HG03139 (cell line): Measurements from ENCODE around the gene CDC34.

Source experiments
- ATAC-seq: cut with Tn5 transposase; IDR thresholded peaks from one replicate; pipeline ENCODE4 v1.9.1; 2021; ENCODE audit not compliant: unreplicated experiment

CDC34 gene

DNA sequence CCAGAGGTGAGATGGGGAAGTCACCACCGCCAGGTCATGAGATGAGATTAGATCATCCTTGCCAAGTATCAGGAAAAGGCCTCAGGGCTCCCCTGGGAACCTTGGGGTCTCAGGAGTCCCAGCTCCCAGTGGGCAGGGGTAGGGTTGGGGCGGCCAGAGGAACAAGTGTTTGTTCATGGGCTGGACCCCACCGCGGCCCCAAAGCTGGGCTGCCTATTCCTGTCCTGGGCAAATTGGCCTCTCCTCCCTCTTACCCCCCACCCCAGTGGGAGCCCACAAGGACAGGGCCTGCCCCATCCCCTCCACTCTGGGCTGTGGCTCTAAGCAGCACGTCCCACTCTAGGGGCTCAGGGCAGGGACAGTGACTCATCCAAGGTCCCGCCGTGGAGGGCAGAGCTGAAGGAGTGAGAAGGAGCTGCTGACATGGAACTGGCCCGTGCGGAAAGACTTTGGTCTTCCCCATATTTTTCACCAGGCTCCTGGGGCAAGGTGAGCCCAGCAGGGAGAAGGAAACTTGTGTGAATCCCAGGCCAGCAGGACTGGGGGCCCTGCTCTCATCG, 54.1 kb downstream of the CDC34 start:
- no peak for ATAC-seq

DNA sequence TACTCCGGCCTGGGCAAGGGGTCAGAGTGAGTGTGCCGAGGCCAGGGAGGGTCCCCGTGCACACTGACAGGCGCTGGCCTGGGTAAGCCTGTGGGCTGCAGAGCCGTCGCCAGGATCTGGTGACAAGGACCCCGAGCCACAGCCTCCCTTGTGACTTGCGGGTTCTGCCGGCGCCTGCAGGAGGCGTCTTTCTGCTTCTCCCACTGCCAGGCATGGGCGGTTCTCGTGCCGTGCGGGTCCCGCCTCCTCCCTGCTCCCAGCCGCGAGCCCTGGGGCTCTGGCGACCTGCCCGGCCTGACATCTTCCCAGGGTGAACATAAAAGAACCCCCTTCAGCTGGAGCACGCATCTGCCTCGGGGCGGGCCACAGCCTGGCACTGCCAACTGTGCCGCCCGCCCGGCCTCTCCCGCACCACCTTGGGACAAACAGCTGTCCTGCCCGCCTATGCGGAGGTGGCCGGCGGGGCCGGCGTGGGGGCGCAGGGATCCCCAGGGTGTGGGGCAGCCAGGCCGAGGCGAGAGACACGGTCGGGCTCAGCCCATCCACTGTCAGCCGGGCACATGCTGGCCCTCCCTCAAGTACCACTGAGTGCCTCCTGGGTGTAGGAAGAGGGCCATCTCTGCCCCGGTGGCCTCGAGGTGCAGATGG, 56.7 kb downstream of the CDC34 start:
- no peak for ATAC-seq

DNA sequence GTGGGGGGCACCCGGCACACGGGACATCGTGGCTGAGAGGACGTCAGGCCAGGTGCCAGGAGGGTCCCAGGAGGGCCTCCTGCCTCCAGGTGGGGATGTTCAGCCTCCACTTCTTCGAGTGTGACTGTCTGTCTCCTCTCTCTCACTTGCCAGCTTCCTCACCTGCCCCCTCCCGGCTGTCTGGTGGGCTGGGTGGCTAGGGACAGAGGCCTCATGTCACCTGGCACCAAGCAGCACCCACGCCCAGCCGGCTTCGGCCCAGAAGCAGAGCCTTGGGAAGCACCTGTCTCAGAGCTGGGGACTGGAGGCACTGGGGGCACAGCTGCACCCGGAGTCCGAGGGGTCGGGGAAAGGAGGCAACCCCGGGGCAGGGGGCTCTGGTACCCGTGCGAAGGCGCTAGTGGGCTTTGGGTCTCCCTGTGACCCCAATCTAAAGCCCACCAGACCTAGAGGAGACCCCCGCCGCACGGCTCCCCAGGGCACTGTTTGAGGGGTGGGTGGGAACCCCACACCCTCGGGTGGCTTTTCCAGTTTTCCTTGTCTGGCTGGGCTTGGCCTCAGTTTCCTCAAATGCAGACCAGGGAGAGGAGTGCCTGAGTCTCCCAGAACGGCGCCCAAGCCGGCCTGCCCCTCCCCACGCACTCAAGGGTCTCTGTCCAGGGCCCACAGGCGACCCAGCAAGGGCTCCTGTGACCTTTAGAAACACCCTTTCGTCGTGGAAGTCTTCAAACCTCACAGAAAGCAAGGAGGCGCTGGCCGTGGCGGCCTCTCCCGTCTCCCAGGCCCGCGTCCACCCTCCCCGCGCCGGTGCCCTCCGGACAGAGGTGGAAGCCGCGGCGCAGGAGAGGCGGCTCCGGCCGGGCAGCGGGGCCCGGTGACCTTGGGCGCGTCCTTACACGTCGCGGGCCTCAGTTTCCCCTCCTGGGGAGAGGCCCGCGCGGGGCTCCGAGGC, 57.5 kb downstream of the CDC34 start:
- ATAC-seq, result no peak

DNA sequence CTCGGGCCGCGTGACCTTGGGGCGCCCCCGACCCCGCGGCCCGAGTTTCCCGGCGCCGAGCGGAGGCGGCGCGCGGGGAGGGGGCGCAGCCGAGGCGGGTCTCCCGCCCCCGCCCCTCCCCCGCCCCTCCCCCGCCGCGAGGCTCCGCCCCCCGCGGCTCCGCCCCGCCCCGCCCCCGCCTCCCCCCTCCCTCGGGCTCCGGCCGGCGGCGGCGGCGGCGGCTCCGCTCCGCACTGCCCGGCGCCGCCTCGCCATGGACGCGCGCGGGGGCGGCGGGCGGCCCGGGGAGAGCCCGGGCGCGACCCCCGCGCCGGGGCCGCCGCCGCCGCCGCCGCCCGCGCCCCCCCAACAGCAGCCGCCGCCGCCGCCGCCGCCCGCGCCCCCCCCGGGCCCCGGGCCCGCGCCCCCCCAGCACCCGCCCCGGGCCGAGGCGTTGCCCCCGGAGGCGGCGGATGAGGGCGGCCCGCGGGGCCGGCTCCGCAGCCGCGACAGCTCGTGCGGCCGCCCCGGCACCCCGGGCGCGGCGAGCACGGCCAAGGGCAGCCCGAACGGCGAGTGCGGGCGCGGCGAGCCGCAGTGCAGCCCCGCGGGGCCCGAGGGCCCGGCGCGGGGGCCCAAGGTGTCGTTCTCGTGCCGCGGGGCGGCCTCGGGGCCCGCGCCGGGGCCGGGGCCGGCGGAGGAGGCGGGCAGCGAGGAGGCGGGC, 58.3 kb downstream of the CDC34 start, which contains the start of gene HCN2:
Gene HCN2 (plus strand): TSS at position 189 of the 703 bp plus-strand sequence. CDS start 65 bp downstream, at position 254.
- no peak for ATAC-seq

GRCh38 chr19:590396-590745, 58.8 kb downstream of the CDC34 start:
- no peak for ATAC-seq

DNA sequence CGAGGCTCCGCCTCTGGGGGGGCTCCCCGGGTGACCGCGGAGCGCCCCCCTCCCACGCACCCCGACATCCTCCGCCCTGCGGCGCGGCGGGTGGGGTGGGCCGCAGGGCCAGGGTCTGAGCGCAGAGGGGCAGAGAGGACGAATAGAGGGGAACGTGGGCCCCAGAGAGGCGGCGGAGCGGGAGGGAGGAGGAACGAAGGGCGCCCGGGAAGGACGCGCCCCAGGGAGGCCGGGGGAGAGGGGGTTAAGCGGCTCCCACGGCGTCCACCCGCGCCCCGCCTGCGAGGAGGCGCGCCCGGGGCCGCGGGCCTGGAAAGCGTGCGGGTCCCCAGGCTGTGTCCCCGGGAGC, 59.2 kb downstream of the CDC34 start:
- no peak for ATAC-seq

GRCh38 chr19:591099-591958, 59.8 kb downstream of the CDC34 start:
- no peak for ATAC-seq
